ENCODE data around the gene RAD51B.

RAD51B gene

GRCh38 chr14:68631394-68632053, 811.9 kb downstream of the RAD51B start:
- Mint-ChIP-seq H3K27me3 (no peaks in the 10 kb centered on the region), H3K4me3 (no peak overlapping the region), H3K4me1 (peaks cover 33% of the 10 kb centered on the region), H3K27ac (peak overlapping the region; percentile 39), H3K9me3 (no peaks in the 10 kb centered on the region), H3K36me3 (no peaks in the 10 kb centered on the region)
- ATAC-seq, result no peak

- Mint-ChIP-seq H3K27ac (peak overlapping the region; percentile 39), H3K36me3 (no peaks in the 10 kb centered on the region), H3K4me1 (peaks cover 29% of the 10 kb centered on the region), H3K9me3 (no peaks in the 10 kb centered on the region), H3K27me3 (no peaks in the 10 kb centered on the region), H3K4me3 (no peak overlapping the region)
- ATAC-seq, result no peak
Measured at GRCh38 chr14:68632054-68632895, 812.7 kb downstream of the RAD51B start.

- ATAC-seq, result peak; percentile 68
- H3K4me1 Mint-ChIP-seq, result peaks cover 18% of the 10 kb centered on the region
- H3K27me3 Mint-ChIP-seq, result no peaks in the 10 kb centered on the region
- peak overlapping the region; percentile 61 for H3K27ac Mint-ChIP-seq
- no peak overlapping the region for H3K4me3 Mint-ChIP-seq
- no peaks in the 10 kb centered on the region for H3K36me3 Mint-ChIP-seq
- H3K9me3 Mint-ChIP-seq, result no peaks in the 10 kb centered on the region
Measured at GRCh38 chr14:68633131-68633991, 813.8 kb downstream of the RAD51B start.

GRCh38 chr14:68634332-68634731, 814.8 kb downstream of the RAD51B start:
- Mint-ChIP-seq H3K27me3 (no peaks in the 10 kb centered on the region), H3K9me3 (no peaks in the 10 kb centered on the region), H3K4me1 (peaks cover 8% of the 10 kb centered on the region), H3K27ac (no peak overlapping the region), H3K36me3 (no peaks in the 10 kb centered on the region), H3K4me3 (no peak overlapping the region)
- ATAC-seq, result no peak

GRCh38 chr14:68634874-68635595, 815.5 kb downstream of the RAD51B start:
- no peak for ATAC-seq
- no peaks in the 10 kb centered on the region for H3K9me3 Mint-ChIP-seq
- peaks cover 8% of the 10 kb centered on the region for H3K4me1 Mint-ChIP-seq
- H3K27me3 Mint-ChIP-seq, result no peaks in the 10 kb centered on the region
- H3K36me3 Mint-ChIP-seq, result no peaks in the 10 kb centered on the region
- H3K27ac Mint-ChIP-seq, result no peak overlapping the region
- no peak overlapping the region for H3K4me3 Mint-ChIP-seq

- H3K27ac Mint-ChIP-seq, result no peak overlapping the region
- no peak overlapping the region for H3K4me3 Mint-ChIP-seq
- peaks cover 8% of the 10 kb centered on the region for H3K36me3 Mint-ChIP-seq
- H3K27me3 Mint-ChIP-seq, result no peaks in the 10 kb centered on the region
- peaks cover 8% of the 10 kb centered on the region for H3K4me1 Mint-ChIP-seq
- ATAC-seq, result no peak
- peaks cover 7% of the 10 kb centered on the region for H3K9me3 Mint-ChIP-seq
Measured at GRCh38 chr14:68636597-68636996, 817.0 kb downstream of the RAD51B start.

- Mint-ChIP-seq H3K9me3 (peaks cover 7% of the 10 kb centered on the region), H3K36me3 (peaks cover 9% of the 10 kb centered on the region), H3K4me1 (peaks cover 8% of the 10 kb centered on the region), H3K27ac (no peak overlapping the region), H3K27me3 (no peaks in the 10 kb centered on the region), H3K4me3 (no peak overlapping the region)
- no peak for ATAC-seq
Measured at GRCh38 chr14:68637106-68638021, 817.8 kb downstream of the RAD51B start.

- Mint-ChIP-seq H3K9me3 (peaks cover 10% of the 10 kb centered on the region), H3K4me3 (no peak overlapping the region), H3K27me3 (no peaks in the 10 kb centered on the region), H3K36me3 (peaks cover 14% of the 10 kb centered on the region), H3K4me1 (peaks cover 4% of the 10 kb centered on the region), H3K27ac (no peak overlapping the region)
- no peak for ATAC-seq
Measured at GRCh38 chr14:68638141-68638999, 818.8 kb downstream of the RAD51B start.

GRCh38 chr14:68639000-68639757, 819.6 kb downstream of the RAD51B start:
- no peak overlapping the region for H3K4me3 Mint-ChIP-seq
- ATAC-seq, result no peak
- no peaks in the 10 kb centered on the region for H3K27me3 Mint-ChIP-seq
- H3K4me1 Mint-ChIP-seq, result no peaks in the 10 kb centered on the region
- no peak overlapping the region for H3K27ac Mint-ChIP-seq
- peaks cover 14% of the 10 kb centered on the region for H3K36me3 Mint-ChIP-seq
- H3K9me3 Mint-ChIP-seq, result peaks cover 10% of the 10 kb centered on the region

- no peaks in the 10 kb centered on the region for H3K4me1 Mint-ChIP-seq
- H3K27ac Mint-ChIP-seq, result no peak overlapping the region
- H3K4me3 Mint-ChIP-seq, result no peak overlapping the region
- peaks cover 10% of the 10 kb centered on the region for H3K9me3 Mint-ChIP-seq
- peaks cover 14% of the 10 kb centered on the region for H3K36me3 Mint-ChIP-seq
- H3K27me3 Mint-ChIP-seq, result no peaks in the 10 kb centered on the region
- ATAC-seq, result no peak
Measured at GRCh38 chr14:68639758-68640574, 820.4 kb downstream of the RAD51B start.

GRCh38 chr14:68643673-68644072, 824.1 kb downstream of the RAD51B start:
- H3K27me3 Mint-ChIP-seq, result no peaks in the 10 kb centered on the region
- no peak overlapping the region for H3K4me3 Mint-ChIP-seq
- H3K36me3 Mint-ChIP-seq, result peaks cover 14% of the 10 kb centered on the region
- H3K27ac Mint-ChIP-seq, result peak overlapping the region; percentile 4
- ATAC-seq, result no peak
- no peaks in the 10 kb centered on the region for H3K4me1 Mint-ChIP-seq
- H3K9me3 Mint-ChIP-seq, result peaks cover 10% of the 10 kb centered on the region

- Mint-ChIP-seq H3K4me3 (no peak overlapping the region), H3K27me3 (no peaks in the 10 kb centered on the region), H3K4me1 (no peaks in the 10 kb centered on the region), H3K27ac (peak overlapping the region; percentile 4), H3K36me3 (peaks cover 14% of the 10 kb centered on the region), H3K9me3 (peaks cover 10% of the 10 kb centered on the region)
- no peak for ATAC-seq
Measured at GRCh38 chr14:68644101-68644500, 824.5 kb downstream of the RAD51B start.
